ENCODE results near the gene UGT1A10.

UGT1A10 gene

GRCh38 chr2:233671290-233672161 is 35.3 kb downstream of the UGT1A10 start, which contains the start of gene UGT1A9:
UGT1A9 (plus strand) TSS chr2:233671898; CDS start chr2:233671935, 37 bp downstream.
- Histone ChIP-seq H3K4me2 (ENCODE audit: low read depth, low read length, poor library complexity, severe bottlenecking) (no peak within 1 kb of the TSS), H2AFZ (ENCODE audit: low read length) (no peak within 1 kb of the TSS), H3K9ac (ENCODE audit: low read depth, low read length, poor library complexity, severe bottlenecking) (no peak within 1 kb of the TSS), H3K4me1 (ENCODE audit: insufficient read depth, low read length, poor library complexity, severe bottlenecking) (no peaks in the 10 kb centered on the region), H3K4me3 (ENCODE audit: low read length, poor library complexity, severe bottlenecking) (no peak within 1 kb of the TSS), H3K36me3 (ENCODE audit: insufficient read depth, low read length) (no peaks in the 10 kb centered on the region), H3K27me3 (ENCODE audit: insufficient read depth, low read length, poor library complexity, severe bottlenecking) (peaks cover 6% of the 10 kb centered on the region), H3F3A (ENCODE audit: low read depth) (no peaks in the 10 kb centered on the region), H3K9me2 (replicated peaks; ENCODE audit: low read depth, low read length) (no peaks in the 10 kb centered on the region), H3K9me3 (ENCODE audit: insufficient read depth, low read depth, low read length) (no peaks in the 10 kb centered on the region), H4K20me1 (ENCODE audit: insufficient read depth, low read length, poor library complexity, severe bottlenecking) (no peaks in the 10 kb centered on the region), H3K79me2 (ENCODE audit: insufficient read depth, low read length) (no peaks in the 10 kb centered on the region)
- TF ChIP-seq EZH2phosphoT487 (IDR thresholded peaks at IDR 0.05; ENCODE audit: borderline replicate concordance) (no peak), CTCF (conservative IDR thresholded peaks at IDR 0.05; ENCODE audit: low read length) (no peak)

DNA sequence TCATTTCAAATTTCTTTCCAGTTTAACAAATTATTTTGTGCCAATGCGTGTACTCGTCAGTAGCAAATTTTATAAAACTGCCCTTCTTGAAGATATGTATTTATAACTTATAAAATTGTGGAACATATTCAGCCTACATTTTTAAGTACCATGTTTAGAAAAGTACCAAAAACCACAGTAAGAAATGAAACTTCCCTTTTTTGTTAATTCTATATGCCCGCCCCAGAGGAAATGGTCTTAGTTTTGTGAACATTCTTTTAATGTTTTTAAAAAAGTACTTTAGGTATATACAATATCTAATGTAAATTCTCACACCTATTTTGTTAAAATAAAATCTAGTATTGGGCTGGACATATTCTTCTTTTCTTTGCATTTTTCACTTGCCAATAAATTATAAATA is 36.6 kb downstream of the UGT1A10 start:
- H3K4me1 ChIP-seq (ENCODE audit: insufficient read depth, low read length, poor library complexity, severe bottlenecking) = no peaks in the 10 kb centered on the region
- TF ChIP-seq EZH2phosphoT487 (IDR thresholded peaks at IDR 0.05; ENCODE audit: borderline replicate concordance) (no peak), CTCF (conservative IDR thresholded peaks at IDR 0.05; ENCODE audit: low read length) (no peak)

GRCh38 chr2:233673896-233674295 is 37.6 kb downstream of the UGT1A10 start:
- Histone ChIP-seq H3K4me1 (ENCODE audit: insufficient read depth, low read length, poor library complexity, severe bottlenecking) (no peaks in the 10 kb centered on the region), H4K20me1 (ENCODE audit: insufficient read depth, low read length, poor library complexity, severe bottlenecking) (no peaks in the 10 kb centered on the region)

More for the DNA sequence above, 36.6 kb downstream of the UGT1A10 start:
- Histone ChIP-seq H3K79me2 (ENCODE audit: insufficient read depth, low read length) (no peaks in the 10 kb centered on the region), H3K27me3 (ENCODE audit: insufficient read depth, low read length, poor library complexity, severe bottlenecking) (peaks cover 6% of the 10 kb centered on the region), H3K9ac (ENCODE audit: low read depth, low read length, poor library complexity, severe bottlenecking) (no peak overlapping the region), H3K4me3 (ENCODE audit: low read length, poor library complexity, severe bottlenecking) (no peak overlapping the region), H4K20me1 (ENCODE audit: insufficient read depth, low read length, poor library complexity, severe bottlenecking) (no peaks in the 10 kb centered on the region), H3K4me2 (ENCODE audit: low read depth, low read length, poor library complexity, severe bottlenecking) (no peak overlapping the region), H3K36me3 (ENCODE audit: insufficient read depth, low read length) (no peaks in the 10 kb centered on the region), H3K9me3 (ENCODE audit: insufficient read depth, low read depth, low read length) (no peaks in the 10 kb centered on the region), H3K9me2 (replicated peaks; ENCODE audit: low read depth, low read length) (no peaks in the 10 kb centered on the region), H3F3A (ENCODE audit: low read depth) (no peaks in the 10 kb centered on the region), H2AFZ (ENCODE audit: low read length) (no peak overlapping the region)

More at GRCh38 chr2:233673896-233674295, 37.6 kb downstream of the UGT1A10 start:
- H3F3A ChIP-seq (ENCODE audit: low read depth) = no peaks in the 10 kb centered on the region
- peaks cover 6% of the 10 kb centered on the region for H3K27me3 ChIP-seq (ENCODE audit: insufficient read depth, low read length, poor library complexity, severe bottlenecking)
- TF ChIP-seq CTCF (conservative IDR thresholded peaks at IDR 0.05; ENCODE audit: low read length) = no peak
- no peak for TF ChIP-seq EZH2phosphoT487 (IDR thresholded peaks at IDR 0.05; ENCODE audit: borderline replicate concordance)
- H3K79me2 ChIP-seq (ENCODE audit: insufficient read depth, low read length) = no peaks in the 10 kb centered on the region
- no peaks in the 10 kb centered on the region for H3K9me2 ChIP-seq (replicated peaks; ENCODE audit: low read depth, low read length)
- no peak overlapping the region for H3K4me3 ChIP-seq (ENCODE audit: low read length, poor library complexity, severe bottlenecking)
- no peak overlapping the region for H2AFZ ChIP-seq (ENCODE audit: low read length)
- H3K9me3 ChIP-seq (ENCODE audit: insufficient read depth, low read depth, low read length) = no peaks in the 10 kb centered on the region
- no peaks in the 10 kb centered on the region for H3K36me3 ChIP-seq (ENCODE audit: insufficient read depth, low read length)
- no peak overlapping the region for H3K9ac ChIP-seq (ENCODE audit: low read depth, low read length, poor library complexity, severe bottlenecking)
- H3K4me2 ChIP-seq (ENCODE audit: low read depth, low read length, poor library complexity, severe bottlenecking) = no peak overlapping the region

All from Loucy (cell line).